NCI-H128 (cell line): ENCODE results near the gene RABL6.
"Not testable (repeated sequence)": the region's sequence is repeated elsewhere in the genome, so short reads cannot be mapped to it uniquely, and the experiment has no call there.

Experiments
- DNase-seq: peaks from one replicate; lab custom pipeline; 2025; ENCODE audit not compliant: unreplicated experiment; lab: John Stamatoyannopoulos, UW

The RABL6 gene

GRCh38 chr9:136835162-136835931 is 27.6 kb downstream of the RABL6 start:
- no peak for DNase-seq

GRCh38 chr9:136835932-136836904 is 28.5 kb downstream of the RABL6 start:
- no peak for DNase-seq

GRCh38 chr9:136837146-136837855 is 29.6 kb downstream of the RABL6 start:
- DNase-seq: no peak

GRCh38 chr9:136837856-136838277 is 30.1 kb downstream of the RABL6 start:
- DNase-seq: not testable (repeated sequence)

- no peak for DNase-seq
Observed at GRCh38 chr9:136838314-136839228, 30.8 kb downstream of the RABL6 start.

- no peak for DNase-seq
Observed at GRCh38 chr9:136839229-136840139, 31.7 kb downstream of the RABL6 start.

GRCh38 chr9:136840140-136840876 is 32.6 kb downstream of the RABL6 start:
- no peak for DNase-seq

GRCh38 chr9:136840877-136841645 is 33.3 kb downstream of the RABL6 start:
- peak; percentile 72 for DNase-seq

- not testable (repeated sequence) for DNase-seq
Observed at GRCh38 chr9:136841646-136842379, 34.1 kb downstream of the RABL6 start.

- DNase-seq: peak; percentile 62
Observed at GRCh38 chr9:136842380-136842948, 34.7 kb downstream of the RABL6 start, which contains the start of gene AJM1. Gene AJM1, plus strand, starts transcription at chr9:136842478. Its CDS starts 1,937 bp downstream, at chr9:136844415.

- not testable (repeated sequence) for DNase-seq
Observed at GRCh38 chr9:136843159-136843800, 35.5 kb downstream of the RABL6 start.

- DNase-seq: not testable (repeated sequence)
Observed at GRCh38 chr9:136843801-136844740, 36.3 kb downstream of the RABL6 start.

GRCh38 chr9:136844761-136845464 is 37.2 kb downstream of the RABL6 start:
- no peak for DNase-seq
